Inferior parietal cortex (tissue), 1 donor: ENCODE results near the gene KIR2DL4.
"Not testable (repeated sequence)": the region's sequence is repeated elsewhere in the genome, so short reads cannot be mapped to it uniquely, and the experiment has no call there.

Experiments
- DNase-seq: peaks from one replicate; pipeline ENCODE4 v3.0.0-alpha.2; 2016; ENCODE audit errors: extremely low spot score

The KIR2DL4 gene

GRCh38 chr19:54803410-54803809, at the start of gene KIR2DL4:
TSS of gene KIR2DL4 (plus strand) at chr19:54803610. CDS start at chr19:54803652, 42 bp downstream.
- DNase-seq, result no peak

- not testable (repeated sequence) for DNase-seq
These were observed 47.0 kb upstream of the KIR2DL4 start for GRCh38 chr19:54756204-54757110.

GRCh38 chr19:54758577-54758976, 44.8 kb upstream of the KIR2DL4 start:
- not testable (repeated sequence) for DNase-seq

GRCh38 chr19:54764219-54764618, 39.2 kb upstream of the KIR2DL4 start:
- DNase-seq, result not testable (repeated sequence)

- not testable (repeated sequence) for DNase-seq
These were observed 36.9 kb upstream of the KIR2DL4 start for GRCh38 chr19:54766464-54766863.

- DNase-seq, result not testable (repeated sequence)
These were observed 33.8 kb upstream of the KIR2DL4 start, which contains the start of gene KIR2DL1 for GRCh38 chr19:54769646-54770045. TSS of gene KIR2DL1 (plus strand) at chr19:54769793. CDS start at chr19:54769851, 58 bp downstream.

GRCh38 chr19:54770511-54770910, 32.9 kb upstream of the KIR2DL4 start:
- DNase-seq, result not testable (repeated sequence)

- not testable (repeated sequence) for DNase-seq
These were observed 32.1 kb upstream of the KIR2DL4 start for GRCh38 chr19:54771018-54771960.

GRCh38 chr19:54772666-54773065, 30.7 kb upstream of the KIR2DL4 start:
- not testable (repeated sequence) for DNase-seq

- DNase-seq, result not testable (repeated sequence)
These were observed 28.2 kb upstream of the KIR2DL4 start for GRCh38 chr19:54775095-54775815.

GRCh38 chr19:54775830-54776229, 27.6 kb upstream of the KIR2DL4 start:
- not testable (repeated sequence) for DNase-seq

- DNase-seq, result not testable (repeated sequence)
These were observed 25.6 kb upstream of the KIR2DL4 start for GRCh38 chr19:54777851-54778250.

- DNase-seq, result not testable (repeated sequence)
These were observed 24.5 kb upstream of the KIR2DL4 start for GRCh38 chr19:54778896-54779295.

- not testable (repeated sequence) for DNase-seq
These were observed 20.5 kb upstream of the KIR2DL4 start for GRCh38 chr19:54782916-54783315.

GRCh38 chr19:54786091-54786723, 17.2 kb upstream of the KIR2DL4 start:
- DNase-seq, result not testable (repeated sequence)

- not testable (repeated sequence) for DNase-seq
These were observed 15.3 kb upstream of the KIR2DL4 start for GRCh38 chr19:54788154-54788553.

- DNase-seq, result no peak
These were observed 12.7 kb upstream of the KIR2DL4 start for GRCh38 chr19:54790711-54791110.

GRCh38 chr19:54791476-54791875, 11.9 kb upstream of the KIR2DL4 start:
- DNase-seq, result no peak

GRCh38 chr19:54792814-54793213, 10.6 kb upstream of the KIR2DL4 start:
- no peak for DNase-seq

- no peak for DNase-seq
These were observed 7.7 kb upstream of the KIR2DL4 start for GRCh38 chr19:54795758-54796157.

- no peak for DNase-seq
These were observed 691 bp downstream of the KIR2DL4 start for GRCh38 chr19:54804101-54804500.
